Upper lobe of left lung (tissue), 4 donors: Measurements from ENCODE around the gene KL.

Source experiments
- CTCF ChIP-seq, 6 experiments: fragments of 450-650 bp in 4 of 6; fragments of 200-600 bp in 2 of 6; sonication (generic) in 2 of 6; IDR thresholded peaks; one replicate each; pipeline ENCODE4 v1.5.1; 2016 to 2019; ENCODE audit warnings: antibody characterized with exemption in 6 of 6
- EP300 ChIP-seq, 4 donors: sonication (generic); formaldehyde crosslinking; IDR thresholded peaks; one replicate each; pipeline ENCODE4 v1.5.1; 2017; ENCODE audit warnings: antibody characterized with exemption in 4 of 4, control low read depth in 2 of 4
- POLR2A ChIP-seq, 4 donors: fragments of 450-650 bp; IDR thresholded peaks; one replicate each; pipeline ENCODE4 v1.5.1; 2016 to 2017; ENCODE audit warnings: antibody characterized with exemption in 4 of 4, mild to moderate bottlenecking in 2 of 4
- POLR2AphosphoS5 ChIP-seq, 2 donors: sonication (generic); formaldehyde crosslinking; IDR thresholded peaks; one replicate each; pipeline ENCODE4 v1.5.1; 2017; ENCODE audit warnings: antibody characterized with exemption in 2 of 2

GRCh38 chr13:33072759-33073158, 56.5 kb downstream of the KL start:
- TF ChIP-seq CTCF (IDR thresholded peaks at IDR 0.05): no peak
- TF ChIP-seq POLR2A (IDR thresholded peaks at IDR 0.05): no peak
- no peak for TF ChIP-seq EP300 (IDR thresholded peaks at IDR 0.05)
- TF ChIP-seq POLR2AphosphoS5 (IDR thresholded peaks at IDR 0.05): no peak
